HCT116 (cell line): ENCODE data around the gene ACKR3. TPM values are rescaled to one million over a fixed set of nuclear protein-coding genes. Genes with fewer than 3 reads are reported as not detected.

Experiments used
- ATAC-seq: fragments of 200-7000 bp; cut with Tn5 transposase; 2 replicates; pipeline ENCODE4 v1.9.1; 2020; ENCODE audit warnings: mild to moderate bottlenecking, moderate library complexity
- BruUV-seq: library from RNA; stranded (reverse); fragments of 400-500 nt; replicated peaks from 2 replicates; lab custom pipeline; 2021; lab: Mats Ljungman, UMichigan
- CTCF ChIA-PET: fragments of 300-600 bp; sonication (Branson Sonifier 250); formaldehyde crosslinking; loops from one replicate; lab custom pipeline; 2021; ENCODE audit warnings: antibody characterized with exemption; lab: Charles Lee
- POLR2A ChIA-PET: fragments of 300-600, 350-600 bp; sonication (Branson Sonifier 250); formaldehyde crosslinking; loops from one replicate; lab custom pipeline; 2021; ENCODE audit warnings: antibody characterized with exemption; lab: Charles Lee
- RAD21 ChIA-PET, 2 experiments: fragments of 300-600 bp; sonication (Branson Sonifier 250); formaldehyde crosslinking; loops; one replicate each; lab custom pipeline; 2023; ENCODE audit warnings: low total read pairs in 2 of 2; ENCODE audit not compliant: uncharacterized antibody in 2 of 2, unreplicated experiment in 2 of 2, low non-redundant PET in 1 of 2; lab: Charles Lee
- DNase-seq: peaks from one replicate; pipeline ENCODE4 v3.0.0-alpha.2; 2010; ENCODE audit warnings: low read depth, low spot score
- H2AFZ ChIP-seq: fragments of 200-600 bp; shearing (Covaris generic), sonication (generic); 2 replicates; pipeline ENCODE4 v1.6.1; 2017; ENCODE audit warnings: low read depth, mixed run types, mixed read lengths, antibody characterized with exemption, low read length; ENCODE audit not compliant: poor library complexity, severe bottlenecking
- H3K27ac ChIP-seq: 2 replicates; pipeline ENCODE4 v1.5.1; 2012; ENCODE audit warnings: low read depth, low read length
- H3K27me3 ChIP-seq: fragments of 200-600 bp; sonication (generic); 2 replicates; pipeline ENCODE4 v1.6.1; 2016; ENCODE audit warnings: mixed run types, low read length, mixed read lengths; ENCODE audit not compliant: insufficient read depth
- H3K36me3 ChIP-seq, 2 experiments: fragments of 200-500 bp in 1 of 2; fragments of 200-600 bp in 1 of 2; sonication (Bioruptor generic) in 1 of 2; sonication (generic) in 1 of 2; 2 replicates each; pipeline versions ENCODE4 v1.5.1 to v1.6.1; 2014 to 2016; ENCODE audit warnings: low read length in 2 of 2, inconsistent platforms in 1 of 2, mixed read lengths in 1 of 2, mixed run types in 1 of 2; ENCODE audit not compliant: insufficient read depth in 2 of 2, control insufficient read depth in 1 of 2
- H3K4me1 ChIP-seq, 2 experiments: fragments of 200-600 bp in 1 of 2; sonication (generic) in 1 of 2; 2 replicates each; pipeline versions ENCODE4 v1.5.1 to v1.6.1; 2012 to 2017; ENCODE audit warnings: low read length in 2 of 2, inconsistent platforms in 1 of 2, mild to moderate bottlenecking in 1 of 2, mixed read lengths in 1 of 2, mixed run types in 1 of 2, moderate library complexity in 1 of 2; ENCODE audit not compliant: insufficient read depth in 2 of 2, control insufficient read depth in 1 of 2
- H3K4me2 ChIP-seq: fragments of 200-600 bp; sonication (generic); 2 replicates; pipeline ENCODE4 v1.6.1; 2017; ENCODE audit warnings: mixed run types, low read length, mixed read lengths
- H3K4me3 ChIP-seq, 2 experiments: fragments of 200-600 bp in 1 of 2; sonication (generic) in 1 of 2; replicated peaks in 1 of 2; 2 replicates each; pipeline ENCODE4 v1.5.1; 2011 to 2016; ENCODE audit warnings: low read length in 2 of 2, control low read depth in 1 of 2, low read depth in 1 of 2, mild to moderate bottlenecking in 1 of 2, mixed read lengths in 1 of 2, mixed run types in 1 of 2
- H3K79me2 ChIP-seq: fragments of 200-600 bp; sonication (generic); 2 replicates; pipeline ENCODE4 v1.6.1; 2017; ENCODE audit warnings: mild to moderate bottlenecking, mixed run types, low read length, moderate library complexity, mixed read lengths; ENCODE audit not compliant: insufficient read depth
- H3K9ac ChIP-seq: fragments of 200-600 bp; sonication (generic); 2 replicates; pipeline ENCODE4 v1.6.1; 2016; ENCODE audit warnings: low read length, mixed read lengths
- H3K9me2 ChIP-seq: fragments of 200-600 bp; sonication (generic), shearing (Covaris generic); 2 replicates; pipeline ENCODE4 v1.6.1; 2017; ENCODE audit warnings: mixed run types, mild to moderate bottlenecking, moderate library complexity; ENCODE audit not compliant: insufficient read depth
- H3K9me3 ChIP-seq, 2 experiments: fragments of 200-500 bp in 1 of 2; fragments of 200-600 bp in 1 of 2; sonication (Bioruptor generic) in 1 of 2; sonication (generic) in 1 of 2; 2 replicates each; pipeline ENCODE4 v1.6.1; 2014 to 2017; ENCODE audit warnings: low read length in 2 of 2, mixed read lengths in 2 of 2, inconsistent platforms in 1 of 2, low read depth in 1 of 2, mild to moderate bottlenecking in 1 of 2, mixed run types in 1 of 2, moderate library complexity in 1 of 2; ENCODE audit not compliant: control insufficient read depth in 1 of 2, insufficient read depth in 1 of 2
- H4K20me1 ChIP-seq: fragments of 200-600 bp; sonication (generic), shearing (Covaris generic); 2 replicates; pipeline ENCODE4 v1.6.1; 2017; ENCODE audit warnings: mixed run types, mild to moderate bottlenecking, moderate library complexity; ENCODE audit not compliant: insufficient read depth
- EGR1 ChIP-seq: IDR thresholded peaks from 2 replicates; pipeline ENCODE4 v1.6.1; 2012; ENCODE audit warnings: low read depth
- EZH2phosphoT487 ChIP-seq: fragments of 200-600 bp; IDR thresholded peaks from 2 replicates; pipeline ENCODE4 v1.6.1; 2018; ENCODE audit warnings: antibody characterized with exemption, borderline replicate concordance
- SP1 ChIP-seq: IDR thresholded peaks from 2 replicates; pipeline ENCODE4 v1.6.1; 2012; ENCODE audit warnings: low read depth
- YY1 ChIP-seq: IDR thresholded peaks from 2 replicates; pipeline ENCODE4 v1.6.1; 2011; ENCODE audit warnings: low read length, low read depth, moderate library complexity, mild to moderate bottlenecking; ENCODE audit not compliant: insufficient replicate concordance; ENCODE audit errors: extremely low read depth
- ZNF274 ChIP-seq: fragments of 200-500 bp; sonication (Bioruptor generic); IDR thresholded peaks from 2 replicates; pipeline ENCODE4 v1.6.1; 2014; ENCODE audit warnings: mild to moderate bottlenecking, low read depth, low read length, inconsistent platforms
- intact Hi-C: fragments of 100-400 bp; cut with micrococcal nuclease; formaldehyde crosslinking; loops from 2 replicates; pipeline ENCODE4 v1.10.0; 2022
- total RNA-seq: library from RNA; stranded (reverse); gene quantifications from one replicate; pipeline ENCODE4 v1.2.1, GENCODE V29; 2021; ENCODE audit not compliant: unreplicated experiment
- TF ChIP-seq, protein P1 (sequence below): IDR thresholded peaks from 2 replicates; pipeline ENCODE4 v1.6.1; 2011; ENCODE audit warnings: mild to moderate bottlenecking, low read length, moderate library complexity; ENCODE audit not compliant: insufficient replicate concordance; ENCODE audit errors: extremely low read depth
- TF ChIP-seq, protein P2 (sequence below): IDR thresholded peaks from 2 replicates; pipeline ENCODE4 v1.6.1; 2012
- TF ChIP-seq, protein P3 (sequence below), 3 experiments: fragments of 200-600 bp in 1 of 3; sonication (generic) in 1 of 3; IDR thresholded peaks in 2 of 3; conservative IDR thresholded peaks in 1 of 3; 2 replicates each; pipeline ENCODE4 v1.5.1; 2012 to 2017; ENCODE audit warnings: low read depth in 2 of 3, low read length in 2 of 3, antibody characterized with exemption in 1 of 3, borderline replicate concordance in 1 of 3, control low read depth in 1 of 3, mild to moderate bottlenecking in 1 of 3, mixed read lengths in 1 of 3, mixed run types in 1 of 3, moderate library complexity in 1 of 3; ENCODE audit not compliant: insufficient read depth in 1 of 3

ACKR3 gene
- total RNA-seq, 1 experiment from 2014 or later, result 0.20 TPM

DNA sequence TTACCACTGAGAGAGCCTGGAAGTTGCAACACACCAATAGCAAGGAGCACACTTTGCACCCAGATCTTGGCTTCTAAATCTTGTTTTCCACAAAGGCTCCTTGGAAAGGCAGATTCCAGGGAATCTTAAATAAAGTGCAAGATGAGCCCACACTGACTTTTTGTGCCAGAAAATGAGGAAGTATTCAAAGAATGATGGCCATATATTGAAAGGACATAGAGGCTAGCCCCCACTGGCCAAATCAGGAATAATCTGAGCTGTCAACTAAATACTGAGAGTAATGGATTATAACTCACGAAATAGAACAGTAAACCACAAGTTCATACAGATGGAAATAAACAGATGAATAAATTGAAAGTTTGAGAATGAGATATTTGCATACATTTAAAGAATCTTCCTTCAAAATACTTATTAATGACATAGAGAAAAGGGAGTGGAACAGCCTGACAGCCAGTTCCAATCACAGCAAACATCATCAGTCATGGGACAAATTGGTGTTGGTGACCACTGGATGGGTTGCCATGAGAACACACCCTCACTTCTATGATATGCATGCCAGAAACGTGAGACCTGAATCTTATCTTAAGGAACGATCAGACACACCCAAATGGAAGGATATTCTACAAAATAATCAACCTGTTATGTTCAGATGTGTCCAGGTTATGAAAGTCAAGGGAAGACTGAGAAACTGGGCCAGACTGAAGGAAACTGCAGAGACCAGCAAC, 12.2 kb upstream of the ACKR3 start:
- no peak overlapping the region for H2AFZ ChIP-seq
- H3K4me1 ChIP-seq, result no peaks in the 10 kb centered on the region
- no peaks in the 10 kb centered on the region for H4K20me1 ChIP-seq
- no peaks in the 10 kb centered on the region for H3K9me2 ChIP-seq
- H3K27me3 ChIP-seq, result peaks cover 5% of the 10 kb centered on the region; the same call in 1 of the 2 replicates
- no peak overlapping the region for H3K4me3 ChIP-seq
- CTCF ChIA-PET, result no interaction called here
- no peak overlapping the region for H3K27ac ChIP-seq
- no peak overlapping the region for H3K9ac ChIP-seq
- POLR2A ChIA-PET, result no interaction called here
- no peak overlapping the region for H3K4me2 ChIP-seq
- TF ChIP-seq EZH2phosphoT487 (no peak), EGR1 (no peak), SP1 (no peak), ZNF274 (no peak), YY1 (no peak)
- TF ChIP-seq, protein P1, sequence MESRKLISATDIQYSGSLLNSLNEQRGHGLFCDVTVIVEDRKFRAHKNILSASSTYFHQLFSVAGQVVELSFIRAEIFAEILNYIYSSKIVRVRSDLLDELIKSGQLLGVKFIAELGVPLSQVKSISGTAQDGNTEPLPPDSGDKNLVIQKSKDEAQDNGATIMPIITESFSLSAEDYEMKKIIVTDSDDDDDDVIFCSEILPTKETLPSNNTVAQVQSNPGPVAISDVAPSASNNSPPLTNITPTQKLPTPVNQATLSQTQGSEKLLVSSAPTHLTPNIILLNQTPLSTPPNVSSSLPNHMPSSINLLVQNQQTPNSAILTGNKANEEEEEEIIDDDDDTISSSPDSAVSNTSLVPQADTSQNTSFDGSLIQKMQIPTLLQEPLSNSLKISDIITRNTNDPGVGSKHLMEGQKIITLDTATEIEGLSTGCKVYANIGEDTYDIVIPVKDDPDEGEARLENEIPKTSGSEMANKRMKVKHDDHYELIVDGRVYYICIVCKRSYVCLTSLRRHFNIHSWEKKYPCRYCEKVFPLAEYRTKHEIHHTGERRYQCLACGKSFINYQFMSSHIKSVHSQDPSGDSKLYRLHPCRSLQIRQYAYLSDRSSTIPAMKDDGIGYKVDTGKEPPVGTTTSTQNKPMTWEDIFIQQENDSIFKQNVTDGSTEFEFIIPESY, result no peak
- TF ChIP-seq, protein P2, sequence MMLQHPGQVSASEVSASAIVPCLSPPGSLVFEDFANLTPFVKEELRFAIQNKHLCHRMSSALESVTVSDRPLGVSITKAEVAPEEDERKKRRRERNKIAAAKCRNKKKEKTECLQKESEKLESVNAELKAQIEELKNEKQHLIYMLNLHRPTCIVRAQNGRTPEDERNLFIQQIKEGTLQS, result no peak
- TF ChIP-seq, protein P3, sequence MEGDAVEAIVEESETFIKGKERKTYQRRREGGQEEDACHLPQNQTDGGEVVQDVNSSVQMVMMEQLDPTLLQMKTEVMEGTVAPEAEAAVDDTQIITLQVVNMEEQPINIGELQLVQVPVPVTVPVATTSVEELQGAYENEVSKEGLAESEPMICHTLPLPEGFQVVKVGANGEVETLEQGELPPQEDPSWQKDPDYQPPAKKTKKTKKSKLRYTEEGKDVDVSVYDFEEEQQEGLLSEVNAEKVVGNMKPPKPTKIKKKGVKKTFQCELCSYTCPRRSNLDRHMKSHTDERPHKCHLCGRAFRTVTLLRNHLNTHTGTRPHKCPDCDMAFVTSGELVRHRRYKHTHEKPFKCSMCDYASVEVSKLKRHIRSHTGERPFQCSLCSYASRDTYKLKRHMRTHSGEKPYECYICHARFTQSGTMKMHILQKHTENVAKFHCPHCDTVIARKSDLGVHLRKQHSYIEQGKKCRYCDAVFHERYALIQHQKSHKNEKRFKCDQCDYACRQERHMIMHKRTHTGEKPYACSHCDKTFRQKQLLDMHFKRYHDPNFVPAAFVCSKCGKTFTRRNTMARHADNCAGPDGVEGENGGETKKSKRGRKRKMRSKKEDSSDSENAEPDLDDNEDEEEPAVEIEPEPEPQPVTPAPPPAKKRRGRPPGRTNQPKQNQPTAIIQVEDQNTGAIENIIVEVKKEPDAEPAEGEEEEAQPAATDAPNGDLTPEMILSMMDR (IDR thresholded peaks at IDR 0.05 in 2 of 3, conservative IDR thresholded peaks at IDR 0.05 in 1 of 3; ENCODE audit: borderline replicate concordance in 1 of 3, insufficient read depth in 1 of 3, low read depth in 2 of 3, low read length in 2 of 3), result 0 out of 6 replicates have a peak, but pooled peaks of 1 of the 3 experiments have one; percentile 2
- intact Hi-C loops, result no loop called here
- BruUV-seq, result no TSS peak
- H3K9me3 ChIP-seq, result no peaks in the 10 kb centered on the region
- no peaks in the 10 kb centered on the region for H3K79me2 ChIP-seq
- H3K36me3 ChIP-seq, result no peaks in the 10 kb centered on the region
- RAD21 ChIA-PET, result no interaction called here
- ATAC-seq, result no peak
- no peak for DNase-seq
